ENCODE measurements around the gene ACTG1.
A peak's percentile ranks its signal among the peaks of the same experiment; 100 is the strongest.

DNA sequence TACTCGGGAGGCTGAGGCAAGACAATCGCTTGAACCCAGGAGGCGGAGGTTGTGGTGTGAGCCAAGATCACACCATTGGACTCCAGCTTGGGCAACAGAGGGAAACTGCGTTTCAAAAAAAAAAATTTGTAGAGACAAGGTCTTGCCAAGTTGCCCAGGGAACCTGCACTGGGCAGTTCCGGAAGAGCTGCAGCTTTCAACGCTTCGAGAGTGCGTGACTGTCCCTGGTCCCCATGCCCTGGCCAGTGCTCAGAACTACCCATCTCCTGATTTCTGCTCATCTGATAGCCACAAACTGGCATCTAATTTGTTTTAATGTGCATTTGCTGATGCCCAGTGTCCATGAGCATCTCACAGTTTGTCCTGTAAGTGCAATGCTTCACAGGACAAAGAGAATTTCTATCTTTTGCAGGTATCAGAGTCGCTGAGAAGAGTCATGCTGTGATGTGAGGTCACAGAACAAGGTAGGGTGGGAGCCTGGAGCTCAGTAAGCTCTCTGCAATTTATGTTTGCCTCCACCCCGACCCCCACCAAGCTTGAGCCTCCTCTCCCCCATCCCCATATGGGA lies 3.9 kb downstream of the ACTG1 start:
- TF ChIP-seq POLR2A (IDR thresholded peaks at IDR 0.05; ENCODE audit: low read depth, low read length): peak; percentile 74
- TF ChIP-seq TAF1 (IDR thresholded peaks at IDR 0.05; ENCODE audit: low read depth, low read length): no peak
- peak; percentile 74 for TF ChIP-seq POLR2AphosphoS5 (IDR thresholded peaks at IDR 0.05; ENCODE audit: low read depth, low read length)
- TF ChIP-seq PAX5 (IDR thresholded peaks at IDR 0.05; ENCODE audit: insufficient read depth, low read length, severe bottlenecking): no peak
